Adipocyte (in vitro differentiated cells): Measurements from ENCODE around the gene HDAC7.
A peak's percentile ranks its signal among the peaks of the same experiment; 100 is the strongest.

Experiments
- DNase-seq: peaks from one replicate; pipeline ENCODE4 v3.0.0-alpha.2; 2015; ENCODE audit warnings: low read depth
- H3K27me3 ChIP-seq: replicated peaks from 2 replicates; pipeline ENCODE4 v1.7.0; 2013; ENCODE audit warnings: mild to moderate bottlenecking, low read length, moderate library complexity; ENCODE audit not compliant: control insufficient read depth, insufficient read depth
- H3K36me3 ChIP-seq: 2 replicates; pipeline ENCODE4 v1.7.0; 2013; ENCODE audit warnings: low read length, mild to moderate bottlenecking, moderate library complexity; ENCODE audit not compliant: control insufficient read depth, insufficient read depth, severe bottlenecking
- H3K4me1 ChIP-seq: 2 replicates; pipeline ENCODE4 v1.7.0; 2013; ENCODE audit warnings: mild to moderate bottlenecking, low read length, moderate library complexity; ENCODE audit not compliant: control insufficient read depth, insufficient read depth
- H3K4me3 ChIP-seq: 2 replicates; pipeline ENCODE4 v1.7.0; 2013; ENCODE audit warnings: mild to moderate bottlenecking, low read length, moderate library complexity
- H3K9ac ChIP-seq: 2 replicates; pipeline ENCODE4 v1.7.0; 2013; ENCODE audit warnings: mild to moderate bottlenecking, low read length, moderate library complexity
- H3K9me3 ChIP-seq: 2 replicates; pipeline ENCODE4 v1.7.0; 2013; ENCODE audit warnings: mild to moderate bottlenecking, low read length, moderate library complexity; ENCODE audit not compliant: control insufficient read depth

Gene HDAC7

DNA sequence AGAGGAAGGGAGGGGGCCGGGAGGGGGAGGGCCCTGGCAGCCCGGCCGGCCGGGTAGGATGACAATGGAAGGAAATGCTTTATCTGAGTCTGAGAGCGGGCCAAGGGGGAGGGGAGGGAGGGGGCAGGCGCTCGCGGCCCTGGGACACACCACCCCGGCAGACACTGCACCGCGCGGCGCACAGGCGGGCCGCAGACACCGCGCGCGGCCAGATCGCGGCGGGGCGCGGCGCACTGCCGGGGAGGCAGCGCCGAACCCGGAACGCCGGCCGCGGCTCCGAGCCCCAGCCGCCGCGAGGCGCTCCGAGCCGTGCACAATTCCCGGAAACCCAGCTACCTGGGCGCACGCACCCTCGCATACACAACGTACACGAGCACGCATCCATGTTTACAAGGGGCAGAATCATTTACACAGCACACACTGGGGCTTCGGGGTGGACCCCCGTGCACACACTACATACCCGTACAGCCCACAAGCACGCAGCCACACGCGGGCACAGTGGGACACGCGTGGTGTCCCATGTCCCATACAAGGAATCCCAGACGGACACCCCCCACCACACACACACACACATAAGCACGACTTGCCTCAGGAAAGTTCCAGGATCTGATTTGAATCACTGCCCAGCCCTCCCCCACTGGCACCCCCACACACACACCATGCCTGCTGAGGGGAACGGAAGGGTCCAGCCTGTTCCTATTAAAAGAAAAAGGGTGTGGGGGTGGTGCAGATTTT, at the start of gene HDAC7:
Gene HDAC7 (minus strand): TSS at position 8 of the 735 bp plus-strand sequence. CDS start 118 bp downstream, outside the sequence.
- H3K36me3 ChIP-seq, result peaks cover 1% of the 10 kb centered on the region
- peak within 1 kb of the TSS; percentile 100 for H3K9ac ChIP-seq
- no peaks in the 10 kb centered on the region for H3K9me3 ChIP-seq
- no peaks in the 10 kb centered on the region for H3K27me3 ChIP-seq
- H3K4me3 ChIP-seq, result peak within 1 kb of the TSS; percentile 93
- peaks cover 77% of the 10 kb centered on the region for H3K4me1 ChIP-seq
- peak; percentile 90 for DNase-seq

DNA sequence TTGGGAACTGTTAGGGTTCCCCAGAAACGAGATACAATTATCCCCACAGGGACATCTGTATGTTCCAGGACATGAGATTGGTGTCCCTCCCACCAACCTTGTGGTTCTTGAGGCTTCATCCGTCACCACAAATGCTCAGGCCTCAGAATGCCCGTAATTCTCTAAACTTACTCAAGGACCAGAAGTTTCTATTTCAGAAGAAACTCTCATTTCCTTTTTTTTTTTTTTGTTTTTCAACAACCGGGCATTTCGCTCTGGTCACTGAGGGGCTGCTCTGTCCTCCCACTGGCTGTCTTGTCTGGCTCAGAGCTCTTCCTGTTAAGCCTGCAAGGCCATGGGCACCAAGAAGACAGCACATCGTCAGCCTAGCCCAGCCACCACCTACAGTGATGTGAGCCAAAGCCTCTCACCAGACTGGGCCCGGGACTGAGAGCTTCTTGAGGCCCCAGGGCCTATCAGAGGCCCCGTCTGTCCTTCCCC, 48.9 kb upstream of the HDAC7 start:
- no peak overlapping the region for H3K4me3 ChIP-seq
- peaks cover 28% of the 10 kb centered on the region for H3K4me1 ChIP-seq
- H3K9ac ChIP-seq, result no peak overlapping the region
- DNase-seq, result no peak
- no peaks in the 10 kb centered on the region for H3K9me3 ChIP-seq
- H3K36me3 ChIP-seq, result peaks cover 17% of the 10 kb centered on the region
- no peaks in the 10 kb centered on the region for H3K27me3 ChIP-seq

GRCh38 chr12:47868041-47868440, 48.3 kb upstream of the HDAC7 start:
- Histone ChIP-seq H3K9me3 (no peaks in the 10 kb centered on the region), H3K36me3 (peaks cover 22% of the 10 kb centered on the region), H3K4me1 (peaks cover 28% of the 10 kb centered on the region), H3K4me3 (no peak overlapping the region), H3K9ac (no peak overlapping the region), H3K27me3 (no peaks in the 10 kb centered on the region)
- peak; percentile 8 for DNase-seq

DNA sequence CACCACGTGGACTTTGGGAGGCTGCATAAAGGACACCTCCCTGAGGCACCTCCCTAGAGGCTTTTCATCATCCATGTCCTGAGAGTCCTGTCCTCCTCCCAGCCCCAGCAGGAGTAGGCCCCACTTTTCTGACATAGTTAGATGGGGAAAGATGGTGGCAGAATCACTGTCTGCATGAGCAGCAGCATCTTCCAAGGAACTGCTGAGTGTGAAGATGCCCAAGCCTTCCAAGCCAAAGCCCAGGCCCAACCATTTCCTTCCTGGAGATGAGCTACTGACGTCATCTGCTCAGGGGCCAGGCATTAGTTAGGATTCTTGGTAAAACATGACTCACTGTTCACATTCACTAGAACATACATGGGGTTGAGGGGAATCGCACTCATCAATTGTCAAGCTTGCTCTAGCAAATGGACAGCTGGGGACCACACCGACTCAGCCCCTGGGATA, 47.8 kb upstream of the HDAC7 start:
- H3K36me3 ChIP-seq, result peaks cover 27% of the 10 kb centered on the region
- H3K27me3 ChIP-seq, result no peaks in the 10 kb centered on the region
- H3K4me3 ChIP-seq, result no peak overlapping the region
- no peaks in the 10 kb centered on the region for H3K9me3 ChIP-seq
- H3K4me1 ChIP-seq, result peaks cover 28% of the 10 kb centered on the region
- no peak overlapping the region for H3K9ac ChIP-seq
- DNase-seq, result peak; percentile 46

GRCh38 chr12:47864646-47865235, 45.0 kb upstream of the HDAC7 start:
- Histone ChIP-seq H3K4me1 (peaks cover 15% of the 10 kb centered on the region), H3K4me3 (no peak overlapping the region), H3K9me3 (no peaks in the 10 kb centered on the region), H3K9ac (no peak overlapping the region), H3K36me3 (peaks cover 49% of the 10 kb centered on the region), H3K27me3 (no peaks in the 10 kb centered on the region)
- no peak for DNase-seq

GRCh38 chr12:47863985-47864384, 44.3 kb upstream of the HDAC7 start:
- Histone ChIP-seq H3K4me3 (no peak overlapping the region), H3K27me3 (no peaks in the 10 kb centered on the region), H3K4me1 (peaks cover 15% of the 10 kb centered on the region), H3K9me3 (no peaks in the 10 kb centered on the region), H3K36me3 (peaks cover 49% of the 10 kb centered on the region), H3K9ac (no peak overlapping the region)
- no peak for DNase-seq

GRCh38 chr12:47863467-47863866, 43.8 kb upstream of the HDAC7 start:
- H3K27me3 ChIP-seq, result no peaks in the 10 kb centered on the region
- H3K36me3 ChIP-seq, result peaks cover 52% of the 10 kb centered on the region
- no peaks in the 10 kb centered on the region for H3K9me3 ChIP-seq
- H3K4me1 ChIP-seq, result peaks cover 15% of the 10 kb centered on the region
- no peak for DNase-seq
- H3K4me3 ChIP-seq, result no peak overlapping the region
- no peak overlapping the region for H3K9ac ChIP-seq

- Histone ChIP-seq H3K9me3 (no peaks in the 10 kb centered on the region), H3K4me1 (peaks cover 12% of the 10 kb centered on the region), H3K36me3 (peaks cover 52% of the 10 kb centered on the region), H3K4me3 (no peak overlapping the region), H3K27me3 (no peaks in the 10 kb centered on the region), H3K9ac (no peak overlapping the region)
- no peak for DNase-seq
Measured at GRCh38 chr12:47862881-47863280, 43.2 kb upstream of the HDAC7 start.

- DNase-seq, result no peak
- H3K4me3 ChIP-seq, result no peak overlapping the region
Measured at GRCh38 chr12:47862167-47862750, 42.6 kb upstream of the HDAC7 start.

DNA sequence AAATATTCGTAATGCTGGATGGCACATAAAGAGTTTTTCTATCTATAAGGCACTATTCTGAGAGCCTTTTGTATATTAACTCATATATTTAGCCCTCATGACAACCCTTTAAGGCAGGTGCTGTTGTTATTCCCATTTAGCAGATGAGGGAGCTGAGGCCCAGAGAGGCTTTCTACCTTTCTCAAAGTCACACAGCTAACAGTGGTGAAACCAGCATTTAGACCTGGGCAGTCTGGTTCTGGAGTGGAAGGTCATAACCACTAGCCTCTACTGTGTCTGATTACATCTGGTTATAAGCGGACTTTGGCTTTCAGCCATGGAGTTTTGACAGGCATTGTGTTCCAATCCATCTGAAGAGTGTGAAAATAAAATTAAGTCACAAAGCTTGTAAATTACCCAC, 41.2 kb upstream of the HDAC7 start:
- DNase-seq, result no peak
- H3K27me3 ChIP-seq, result no peaks in the 10 kb centered on the region
- H3K9ac ChIP-seq, result no peak overlapping the region
- H3K4me1 ChIP-seq, result peaks cover 5% of the 10 kb centered on the region
- H3K9me3 ChIP-seq, result no peaks in the 10 kb centered on the region
- H3K4me3 ChIP-seq, result no peak overlapping the region
- peaks cover 71% of the 10 kb centered on the region for H3K36me3 ChIP-seq

More at GRCh38 chr12:47862167-47862750, 42.6 kb upstream of the HDAC7 start:
- Histone ChIP-seq H3K36me3 (peaks cover 57% of the 10 kb centered on the region), H3K9ac (no peak overlapping the region), H3K27me3 (no peaks in the 10 kb centered on the region), H3K4me1 (peaks cover 6% of the 10 kb centered on the region), H3K9me3 (no peaks in the 10 kb centered on the region)

DNA sequence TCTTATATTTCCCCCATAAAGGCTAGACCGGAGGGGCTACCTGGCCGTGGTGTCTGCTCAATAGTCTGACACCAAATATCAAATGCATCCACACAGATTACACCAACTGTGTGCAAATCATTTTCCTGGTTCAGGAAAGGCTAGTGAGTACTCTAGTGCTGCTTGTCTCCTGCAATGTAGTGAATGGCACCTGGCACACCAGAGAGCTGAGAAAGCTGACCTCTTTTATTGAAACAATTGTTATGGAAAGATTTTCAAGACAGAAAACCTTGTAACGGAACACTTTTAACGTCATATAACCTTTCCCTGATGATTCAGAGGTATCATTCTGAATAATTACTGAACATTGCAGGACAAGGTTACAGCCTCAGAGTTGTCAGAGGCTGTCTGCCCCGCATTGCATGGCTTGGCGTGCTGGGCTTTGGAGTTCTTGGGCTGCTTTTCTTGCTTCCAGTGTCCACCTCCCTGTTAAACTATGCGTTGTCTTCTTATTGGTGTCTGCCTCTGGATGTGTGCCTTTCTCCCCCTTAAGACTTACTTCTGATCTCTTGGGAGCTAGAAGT, 40.7 kb upstream of the HDAC7 start:
- H3K27me3 ChIP-seq, result no peaks in the 10 kb centered on the region
- H3K9ac ChIP-seq, result no peak overlapping the region
- H3K9me3 ChIP-seq, result no peaks in the 10 kb centered on the region
- DNase-seq, result no peak
- peaks cover 5% of the 10 kb centered on the region for H3K4me1 ChIP-seq
- no peak overlapping the region for H3K4me3 ChIP-seq
- H3K36me3 ChIP-seq, result peaks cover 76% of the 10 kb centered on the region
